Embryonic facial prominence (tissue), 1 donor: ENCODE data around the gene TCAF1.
"Not testable (repeated sequence)": the region's sequence is repeated elsewhere in the genome, so short reads cannot be mapped to it uniquely, and the experiment has no call there.

Source experiments
- DNase-seq: peaks from one replicate; pipeline ENCODE4 v3.0.0-alpha.2; 2016; ENCODE audit errors: extremely low spot score

Gene TCAF1

GRCh38 chr7:143902332-143902899, 440 bp upstream of the TCAF1 start:
- no peak for DNase-seq

GRCh38 chr7:143901332-143901667, 676 bp downstream of the TCAF1 start:
- DNase-seq: no peak

- no peak for DNase-seq
Observed at GRCh38 chr7:143900230-143900766, 1.7 kb downstream of the TCAF1 start.

- DNase-seq: no peak
Observed at GRCh38 chr7:143898810-143899209, 3.2 kb downstream of the TCAF1 start.

- no peak for DNase-seq
Observed at GRCh38 chr7:143896667-143897066, 5.3 kb downstream of the TCAF1 start.

- no peak for DNase-seq
Observed at GRCh38 chr7:143892527-143893300, 9.3 kb downstream of the TCAF1 start.

- DNase-seq: no peak
Observed at GRCh38 chr7:143891457-143891856, 10.5 kb downstream of the TCAF1 start.

- no peak for DNase-seq
Observed at GRCh38 chr7:143890558-143890957, 11.4 kb downstream of the TCAF1 start.

- DNase-seq: no peak
Observed at GRCh38 chr7:143889068-143889467, 12.9 kb downstream of the TCAF1 start.

- no peak for DNase-seq
Observed at GRCh38 chr7:143886826-143887477, 15.0 kb downstream of the TCAF1 start.

GRCh38 chr7:143885951-143886350, 16.0 kb downstream of the TCAF1 start:
- no peak for DNase-seq

GRCh38 chr7:143884969-143885559, 16.9 kb downstream of the TCAF1 start:
- DNase-seq: peak; percentile 69

- no peak for DNase-seq
Observed at GRCh38 chr7:143884241-143884968, 17.6 kb downstream of the TCAF1 start.

GRCh38 chr7:143882604-143883078, 19.3 kb downstream of the TCAF1 start:
- peak; percentile 74 for DNase-seq

GRCh38 chr7:143882020-143882603, 19.9 kb downstream of the TCAF1 start:
- DNase-seq: peak; percentile 59

- no peak for DNase-seq
Observed at GRCh38 chr7:143878884-143879283, 23.1 kb downstream of the TCAF1 start.

- no peak for DNase-seq
Observed at GRCh38 chr7:143877098-143877497, 24.9 kb downstream of the TCAF1 start.

GRCh38 chr7:143876218-143876617, 25.8 kb downstream of the TCAF1 start:
- DNase-seq: no peak

GRCh38 chr7:143873242-143873641, 28.7 kb downstream of the TCAF1 start:
- not testable (repeated sequence) for DNase-seq

- not testable (repeated sequence) for DNase-seq
Observed at GRCh38 chr7:143871534-143871933, 30.4 kb downstream of the TCAF1 start.

GRCh38 chr7:143857994-143858393, 44.0 kb downstream of the TCAF1 start:
- not testable (repeated sequence) for DNase-seq
